GM10266 (cell line): ENCODE results near the gene MRPS23.

ENCODE experiments used
- DNase-seq: peaks from one replicate; pipeline ENCODE4 v3.0.0; 2012; ENCODE audit errors: extremely low spot score
- CTCF ChIP-seq: IDR thresholded peaks from 2 replicates; pipeline ENCODE4 v1.5.1; 2012; ENCODE audit warnings: mild to moderate bottlenecking, low read depth; ENCODE audit not compliant: control insufficient read depth, insufficient read depth; ENCODE audit errors: missing control alignments

MRPS23 gene

DNA sequence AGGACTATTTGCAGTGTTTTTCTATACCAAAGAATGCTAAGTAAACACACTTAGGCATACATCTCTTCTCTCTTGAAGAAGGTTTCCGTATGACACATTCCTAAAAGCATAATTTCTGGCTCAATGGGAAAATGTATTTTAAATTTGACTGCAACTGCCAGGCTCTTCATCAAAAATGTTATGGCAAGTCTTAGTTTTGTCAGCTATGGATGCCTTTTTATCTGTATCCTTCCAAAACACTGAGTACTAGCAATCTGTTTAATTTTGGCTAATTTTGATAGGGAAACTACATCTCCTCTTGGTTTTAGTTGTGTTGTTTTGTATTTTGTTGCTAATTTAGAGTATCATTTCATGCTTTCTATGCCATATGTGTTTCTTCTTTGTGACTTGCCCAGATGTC lies 35.4 kb downstream of the MRPS23 start:
- no peak for TF ChIP-seq CTCF
- DNase-seq: no peak

GRCh38 chr17:57811638-57812280 lies 38.1 kb downstream of the MRPS23 start:
- no peak for DNase-seq
- no peak for TF ChIP-seq CTCF

DNA sequence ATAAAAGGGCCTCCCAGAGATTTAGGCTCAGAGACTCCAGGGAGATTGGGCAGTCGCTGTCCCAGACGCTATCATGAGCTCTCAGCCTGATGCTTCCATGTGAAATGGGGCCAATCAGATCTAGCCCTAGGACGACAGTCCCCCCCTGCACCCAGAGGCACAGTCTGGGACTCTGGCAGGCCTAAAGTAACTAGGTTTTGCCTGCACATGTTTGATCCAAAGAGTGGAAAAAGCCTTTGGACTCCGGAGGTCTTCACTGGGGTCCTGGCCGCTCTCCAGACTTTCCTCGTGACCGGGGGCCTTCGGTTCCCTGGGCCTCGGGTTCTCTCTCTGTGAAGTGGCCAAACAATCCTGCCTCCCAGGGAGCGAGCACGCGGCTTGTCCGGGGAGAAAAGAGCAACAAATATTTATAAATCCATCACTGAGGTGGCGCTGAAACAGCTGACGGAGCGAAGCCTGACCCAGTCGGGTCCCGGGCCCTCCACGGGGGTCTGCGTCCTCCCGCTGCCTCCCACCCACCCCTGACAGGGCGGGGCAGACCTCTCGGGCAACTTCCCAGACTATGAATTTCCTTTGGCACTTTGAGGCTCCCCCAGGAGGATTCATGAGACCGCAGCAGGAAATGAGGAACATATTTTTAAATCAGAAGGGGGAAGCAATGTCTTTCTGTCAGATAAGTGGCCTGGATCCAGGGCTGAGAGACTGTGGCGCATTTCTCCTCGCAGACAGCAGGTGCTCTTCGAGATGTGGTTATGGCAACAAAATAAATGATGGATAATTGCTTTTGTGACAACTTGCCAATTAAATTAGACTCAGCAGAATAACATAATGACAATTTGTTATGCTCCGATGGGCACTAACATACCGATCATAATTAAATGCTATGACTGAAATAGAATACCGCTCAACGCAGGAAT lies 38.9 kb downstream of the MRPS23 start:
- DNase-seq: no peak
- no peak for TF ChIP-seq CTCF

DNA sequence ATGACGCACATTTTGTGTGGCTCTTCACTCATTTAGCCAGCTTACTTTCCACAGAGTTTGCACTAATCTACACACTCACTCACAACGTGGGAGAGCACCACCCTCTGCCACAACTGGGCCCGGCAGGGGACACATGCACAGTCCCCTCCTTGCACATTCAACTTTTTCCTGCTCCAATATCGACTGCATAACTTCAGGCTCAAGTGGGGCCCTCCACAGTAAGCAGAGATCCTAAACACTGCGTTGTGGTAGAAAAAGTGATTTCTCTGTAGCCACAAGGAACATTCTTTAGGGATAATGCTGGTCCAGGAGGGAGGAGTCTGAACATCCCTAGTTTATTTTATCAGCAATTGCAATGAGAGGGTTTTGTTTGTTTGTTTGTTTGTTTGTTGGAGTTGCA lies 40.0 kb downstream of the MRPS23 start:
- no peak for TF ChIP-seq CTCF
- DNase-seq: no peak

- no peak for DNase-seq
- no peak for TF ChIP-seq CTCF
Observed at GRCh38 chr17:57808882-57809281, 41.0 kb downstream of the MRPS23 start.

- no peak for DNase-seq
- no peak for TF ChIP-seq CTCF
Observed at GRCh38 chr17:57806167-57806830, 43.5 kb downstream of the MRPS23 start.

GRCh38 chr17:57803021-57803420 lies 46.8 kb downstream of the MRPS23 start:
- DNase-seq: no peak
- TF ChIP-seq CTCF: no peak
